WTC11 (cell line): ENCODE data around the gene WDR7. TPM values are rescaled to one million over a fixed set of nuclear protein-coding genes. Genes with fewer than 3 reads are reported as not detected.

Experiments
- ATAC-seq: fragments of 200-7000 bp; cut with Tn5 transposase; 2 replicates; pipeline ENCODE4 v1.10.0; 2021; ENCODE audit warnings: mild to moderate bottlenecking, moderate library complexity
- CTCF ChIA-PET: fragments of 300-600 bp; sonication (Branson Sonifier 250); formaldehyde crosslinking; loops from one replicate; lab custom pipeline; 2021; ENCODE audit warnings: antibody characterized with exemption; lab: Charles Lee
- POLR2A ChIA-PET: fragments of 350-600 bp; sonication (Branson Sonifier 250); formaldehyde crosslinking; loops from one replicate; lab custom pipeline; 2021; ENCODE audit warnings: antibody characterized with exemption; lab: Charles Lee
- DNase-seq: peaks from one replicate; pipeline ENCODE4 v3.0.0; 2021; ENCODE audit warnings: low spot score
- H3K27ac Mint-ChIP-seq: 2 replicates; pipeline ENCODE4 v1.8.0; 2021; ENCODE audit warnings: mixed read lengths
- H3K27me3 Mint-ChIP-seq: 2 replicates; pipeline ENCODE4 v1.8.0; 2021; ENCODE audit warnings: low read depth, mild to moderate bottlenecking, moderate library complexity, mixed read lengths
- H3K36me3 Mint-ChIP-seq: 2 replicates; pipeline ENCODE4 v1.8.0; 2021; ENCODE audit warnings: mixed read lengths
- H3K4me1 Mint-ChIP-seq: 2 replicates; pipeline ENCODE4 v1.8.0; 2022; ENCODE audit warnings: mixed read lengths
- H3K4me3 Mint-ChIP-seq: 2 replicates; pipeline ENCODE4 v1.8.0; 2021; ENCODE audit warnings: mild to moderate bottlenecking, moderate library complexity, mixed read lengths
- H3K9me3 Mint-ChIP-seq: 2 replicates; pipeline ENCODE4 v1.8.0; 2021; ENCODE audit warnings: mixed read lengths
- FOXJ3 ChIP-seq: sonication (generic); formaldehyde crosslinking; IDR thresholded peaks from 2 replicates; pipeline ENCODE4 v1.9.0; 2021; ENCODE audit warnings: missing genetic modification reagents, mild to moderate bottlenecking, borderline replicate concordance
- GABPB1 ChIP-seq: sonication (generic); formaldehyde crosslinking; IDR thresholded peaks from 2 replicates; pipeline ENCODE4 v1.8.1; 2023; ENCODE audit warnings: mild to moderate bottlenecking, missing genetic modification reagents
- GRHL2 ChIP-seq: fragments of 250-450 bp; sonication (Bioruptor Pico); IDR thresholded peaks from 2 replicates; pipeline ENCODE4 v1.8.0; 2022; ENCODE audit warnings: mild to moderate bottlenecking, moderate library complexity; ENCODE audit not compliant: insufficient replicate concordance, severe bottlenecking
- HMGA2 ChIP-seq: fragments of 250-450 bp; sonication (Bioruptor Pico); IDR thresholded peaks from 2 replicates; pipeline ENCODE4 v1.4.0; 2021; ENCODE audit warnings: mild to moderate bottlenecking, moderate library complexity
- IRF2 ChIP-seq: sonication (generic); formaldehyde crosslinking; IDR thresholded peaks from 2 replicates; pipeline ENCODE4 v1.8.0; 2022; ENCODE audit warnings: low read depth, missing genetic modification reagents, borderline replicate concordance
- RELA ChIP-seq: sonication (generic); formaldehyde crosslinking; IDR thresholded peaks from 2 replicates; pipeline ENCODE4 v1.8.1; 2022; ENCODE audit warnings: missing genetic modification reagents, mild to moderate bottlenecking, borderline replicate concordance
- SMAD3 ChIP-seq: sonication (generic); formaldehyde crosslinking; IDR thresholded peaks from 2 replicates; pipeline ENCODE4 v1.8.0; 2022; ENCODE audit warnings: missing genetic modification reagents, mild to moderate bottlenecking, borderline replicate concordance
- SOX15 ChIP-seq: fragments of 250-450 bp; sonication (Bioruptor Pico); IDR thresholded peaks from 2 replicates; pipeline ENCODE4 v1.9.0; 2021; ENCODE audit warnings: mild to moderate bottlenecking
- TCF7 ChIP-seq: sonication (generic); formaldehyde crosslinking; IDR thresholded peaks from 2 replicates; pipeline ENCODE4 v1.8.0; 2022; ENCODE audit warnings: mild to moderate bottlenecking, low read depth, missing genetic modification reagents, moderate library complexity
- TP53 ChIP-seq: sonication (generic); formaldehyde crosslinking; IDR thresholded peaks from 2 replicates; pipeline ENCODE4 v1.8.1; 2023; ENCODE audit warnings: mild to moderate bottlenecking, missing genetic modification reagents
- ZNF317 ChIP-seq: sonication (generic); formaldehyde crosslinking; IDR thresholded peaks from 2 replicates; pipeline ENCODE4 v1.8.1; 2023; ENCODE audit warnings: low read depth, mild to moderate bottlenecking, moderate library complexity, missing genetic modification reagents, borderline replicate concordance
- ZNF396 ChIP-seq: fragments of 250-450 bp; sonication (Bioruptor Pico); IDR thresholded peaks from 2 replicates; pipeline ENCODE4 v1.8.0; 2021; ENCODE audit warnings: mild to moderate bottlenecking, moderate library complexity, borderline replicate concordance
- ZNF423 ChIP-seq: fragments of 250-450 bp; sonication (Bioruptor Pico); IDR thresholded peaks from 2 replicates; pipeline ENCODE4 v2.1.2; 2022; ENCODE audit warnings: mild to moderate bottlenecking, moderate library complexity
- total RNA-seq: library from RNA; stranded (reverse); gene quantifications from 3 replicates; pipeline ENCODE4 v1.2.3, GENCODE V29; 2021
- TF ChIP-seq, protein P1 (sequence below): sonication (generic); formaldehyde crosslinking; IDR thresholded peaks from 2 replicates; pipeline ENCODE4 v1.8.1; 2023; ENCODE audit warnings: mild to moderate bottlenecking, missing genetic modification reagents
- TF ChIP-seq, protein P2 (sequence below): sonication (generic); formaldehyde crosslinking; IDR thresholded peaks from 2 replicates; pipeline ENCODE4 v1.8.1; 2023; ENCODE audit warnings: mild to moderate bottlenecking, missing genetic modification reagents, moderate library complexity
- TF ChIP-seq, protein P3 (sequence below): sonication (generic); formaldehyde crosslinking; IDR thresholded peaks from 2 replicates; pipeline ENCODE4 v1.8.0; 2022; ENCODE audit warnings: missing genetic modification reagents
- TF ChIP-seq, protein P4 (sequence below): sonication (generic); formaldehyde crosslinking; IDR thresholded peaks from 2 replicates; pipeline ENCODE4 v1.8.1; 2022; ENCODE audit warnings: low read depth, missing genetic modification reagents, borderline replicate concordance
- TF ChIP-seq, protein P5 (sequence below): sonication (generic); formaldehyde crosslinking; IDR thresholded peaks from 2 replicates; pipeline ENCODE4 v1.8.0; 2022; ENCODE audit warnings: mild to moderate bottlenecking, missing genetic modification reagents

WDR7 gene
- total RNA-seq, 1 experiment from 2014 or later: 12.2 TPM

DNA sequence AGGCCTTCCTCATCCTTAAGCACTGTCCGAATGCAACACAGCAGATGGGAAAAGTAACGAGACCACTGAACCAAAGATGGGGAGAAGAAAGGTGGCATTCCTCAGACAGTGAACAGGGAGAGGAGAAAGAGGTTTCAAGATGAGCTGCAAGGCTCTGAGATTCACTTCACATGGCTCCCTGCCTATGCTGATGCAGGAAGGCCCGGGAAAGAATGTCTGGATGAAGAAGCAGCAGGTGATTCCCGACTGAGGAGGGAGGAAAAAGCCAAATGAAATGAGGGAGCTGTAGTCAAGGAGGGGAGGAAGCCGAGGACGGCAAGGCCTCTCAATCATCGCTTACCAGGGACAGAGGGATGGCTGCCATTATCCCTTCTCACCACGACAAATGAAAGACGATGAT lies 397.2 kb downstream of the WDR7 start (continued):
- TF ChIP-seq, protein P1, sequence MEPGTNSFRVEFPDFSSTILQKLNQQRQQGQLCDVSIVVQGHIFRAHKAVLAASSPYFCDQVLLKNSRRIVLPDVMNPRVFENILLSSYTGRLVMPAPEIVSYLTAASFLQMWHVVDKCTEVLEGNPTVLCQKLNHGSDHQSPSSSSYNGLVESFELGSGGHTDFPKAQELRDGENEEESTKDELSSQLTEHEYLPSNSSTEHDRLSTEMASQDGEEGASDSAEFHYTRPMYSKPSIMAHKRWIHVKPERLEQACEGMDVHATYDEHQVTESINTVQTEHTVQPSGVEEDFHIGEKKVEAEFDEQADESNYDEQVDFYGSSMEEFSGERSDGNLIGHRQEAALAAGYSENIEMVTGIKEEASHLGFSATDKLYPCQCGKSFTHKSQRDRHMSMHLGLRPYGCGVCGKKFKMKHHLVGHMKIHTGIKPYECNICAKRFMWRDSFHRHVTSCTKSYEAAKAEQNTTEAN (CRISPR knock-in tag): no peak
- no peak for TF ChIP-seq SMAD3 (CRISPR knock-in tag)
- TF ChIP-seq, protein P2, sequence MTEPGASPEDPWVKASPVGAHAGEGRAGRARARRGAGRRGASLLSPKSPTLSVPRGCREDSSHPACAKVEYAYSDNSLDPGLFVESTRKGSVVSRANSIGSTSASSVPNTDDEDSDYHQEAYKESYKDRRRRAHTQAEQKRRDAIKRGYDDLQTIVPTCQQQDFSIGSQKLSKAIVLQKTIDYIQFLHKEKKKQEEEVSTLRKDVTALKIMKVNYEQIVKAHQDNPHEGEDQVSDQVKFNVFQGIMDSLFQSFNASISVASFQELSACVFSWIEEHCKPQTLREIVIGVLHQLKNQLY (CRISPR knock-in tag): no peak
- TF ChIP-seq GABPB1 (CRISPR knock-in tag): no peak

DNA sequence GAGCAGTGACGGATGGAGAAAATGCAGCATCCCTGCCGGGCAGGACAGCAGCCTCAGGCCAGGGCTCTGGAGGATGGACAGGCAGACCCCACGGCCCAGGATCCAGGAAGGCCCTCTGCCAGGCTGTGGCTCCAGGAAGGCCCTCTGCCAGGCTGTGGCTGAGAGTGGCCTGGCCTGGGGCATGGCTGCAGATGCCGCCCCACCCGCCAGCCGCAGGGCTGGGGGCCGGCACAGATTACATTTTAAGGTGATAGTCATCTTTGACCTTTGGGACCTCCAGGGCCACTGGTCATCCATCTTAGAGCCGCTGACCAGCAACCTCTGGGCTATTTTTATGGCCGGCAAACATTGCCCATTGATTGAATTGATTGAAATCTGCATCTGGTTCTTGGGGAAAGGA lies 397.7 kb downstream of the WDR7 start:
- Mint-ChIP-seq H3K4me3 (no peak overlapping the region), H3K36me3 (peaks cover 14% of the 10 kb centered on the region), H3K27ac (no peak overlapping the region), H3K4me1 (peaks cover 14% of the 10 kb centered on the region), H3K9me3 (peaks cover 30% of the 10 kb centered on the region), H3K27me3 (peaks cover under 1% of the 10 kb centered on the region; the same call in 1 of the 2 replicates)
- DNase-seq (no peak), ATAC-seq (no peak)
- ChIA-PET POLR2A (no interaction called here), CTCF (no interaction called here)
- TF ChIP-seq IRF2 (CRISPR knock-in tag) (no peak), TCF7 (CRISPR knock-in tag) (no peak), TP53 (CRISPR knock-in tag) (no peak), GRHL2 (no peak), HMGA2 (CRISPR knock-in tag) (no peak), RELA (CRISPR knock-in tag) (no peak), SOX15 (no peak), ZNF317 (CRISPR knock-in tag) (no peak), FOXJ3 (CRISPR knock-in tag) (no peak), ZNF396 (CRISPR knock-in tag) (no peak), ZNF423 (CRISPR knock-in tag) (no peak)
- TF ChIP-seq, protein P3, sequence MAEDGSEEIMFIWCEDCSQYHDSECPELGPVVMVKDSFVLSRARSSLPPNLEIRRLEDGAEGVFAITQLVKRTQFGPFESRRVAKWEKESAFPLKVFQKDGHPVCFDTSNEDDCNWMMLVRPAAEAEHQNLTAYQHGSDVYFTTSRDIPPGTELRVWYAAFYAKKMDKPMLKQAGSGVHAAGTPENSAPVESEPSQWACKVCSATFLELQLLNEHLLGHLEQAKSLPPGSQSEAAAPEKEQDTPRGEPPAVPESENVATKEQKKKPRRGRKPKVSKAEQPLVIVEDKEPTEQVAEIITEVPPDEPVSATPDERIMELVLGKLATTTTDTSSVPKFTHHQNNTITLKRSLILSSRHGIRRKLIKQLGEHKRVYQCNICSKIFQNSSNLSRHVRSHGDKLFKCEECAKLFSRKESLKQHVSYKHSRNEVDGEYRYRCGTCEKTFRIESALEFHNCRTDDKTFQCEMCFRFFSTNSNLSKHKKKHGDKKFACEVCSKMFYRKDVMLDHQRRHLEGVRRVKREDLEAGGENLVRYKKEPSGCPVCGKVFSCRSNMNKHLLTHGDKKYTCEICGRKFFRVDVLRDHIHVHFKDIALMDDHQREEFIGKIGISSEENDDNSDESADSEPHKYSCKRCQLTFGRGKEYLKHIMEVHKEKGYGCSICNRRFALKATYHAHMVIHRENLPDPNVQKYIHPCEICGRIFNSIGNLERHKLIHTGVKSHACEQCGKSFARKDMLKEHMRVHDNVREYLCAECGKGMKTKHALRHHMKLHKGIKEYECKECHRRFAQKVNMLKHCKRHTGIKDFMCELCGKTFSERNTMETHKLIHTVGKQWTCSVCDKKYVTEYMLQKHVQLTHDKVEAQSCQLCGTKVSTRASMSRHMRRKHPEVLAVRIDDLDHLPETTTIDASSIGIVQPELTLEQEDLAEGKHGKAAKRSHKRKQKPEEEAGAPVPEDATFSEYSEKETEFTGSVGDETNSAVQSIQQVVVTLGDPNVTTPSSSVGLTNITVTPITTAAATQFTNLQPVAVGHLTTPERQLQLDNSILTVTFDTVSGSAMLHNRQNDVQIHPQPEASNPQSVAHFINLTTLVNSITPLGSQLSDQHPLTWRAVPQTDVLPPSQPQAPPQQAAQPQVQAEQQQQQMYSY: no peak
- TF ChIP-seq, protein P4, sequence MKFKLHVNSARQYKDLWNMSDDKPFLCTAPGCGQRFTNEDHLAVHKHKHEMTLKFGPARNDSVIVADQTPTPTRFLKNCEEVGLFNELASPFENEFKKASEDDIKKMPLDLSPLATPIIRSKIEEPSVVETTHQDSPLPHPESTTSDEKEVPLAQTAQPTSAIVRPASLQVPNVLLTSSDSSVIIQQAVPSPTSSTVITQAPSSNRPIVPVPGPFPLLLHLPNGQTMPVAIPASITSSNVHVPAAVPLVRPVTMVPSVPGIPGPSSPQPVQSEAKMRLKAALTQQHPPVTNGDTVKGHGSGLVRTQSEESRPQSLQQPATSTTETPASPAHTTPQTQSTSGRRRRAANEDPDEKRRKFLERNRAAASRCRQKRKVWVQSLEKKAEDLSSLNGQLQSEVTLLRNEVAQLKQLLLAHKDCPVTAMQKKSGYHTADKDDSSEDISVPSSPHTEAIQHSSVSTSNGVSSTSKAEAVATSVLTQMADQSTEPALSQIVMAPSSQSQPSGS (CRISPR knock-in tag): no peak
- TF ChIP-seq, protein P5, sequence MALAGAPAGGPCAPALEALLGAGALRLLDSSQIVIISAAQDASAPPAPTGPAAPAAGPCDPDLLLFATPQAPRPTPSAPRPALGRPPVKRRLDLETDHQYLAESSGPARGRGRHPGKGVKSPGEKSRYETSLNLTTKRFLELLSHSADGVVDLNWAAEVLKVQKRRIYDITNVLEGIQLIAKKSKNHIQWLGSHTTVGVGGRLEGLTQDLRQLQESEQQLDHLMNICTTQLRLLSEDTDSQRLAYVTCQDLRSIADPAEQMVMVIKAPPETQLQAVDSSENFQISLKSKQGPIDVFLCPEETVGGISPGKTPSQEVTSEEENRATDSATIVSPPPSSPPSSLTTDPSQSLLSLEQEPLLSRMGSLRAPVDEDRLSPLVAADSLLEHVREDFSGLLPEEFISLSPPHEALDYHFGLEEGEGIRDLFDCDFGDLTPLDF (CRISPR knock-in tag): no peak
